Chondrocyte (in vitro differentiated cells): ENCODE data around the gene EYA4. TPM values are rescaled to one million over a fixed set of nuclear protein-coding genes. Genes with fewer than 3 reads are reported as not detected.

Experiments used
- DNase-seq: peaks from one replicate; pipeline ENCODE4 v3.0.0; 2021; ENCODE audit warnings: mixed read lengths, low spot score
- H3K27ac Mint-ChIP-seq: one replicate; pipeline ENCODE4 v1.8.0; 2021; ENCODE audit warnings: mild to moderate bottlenecking, moderate library complexity, mixed read lengths; ENCODE audit not compliant: unreplicated experiment
- H3K27me3 Mint-ChIP-seq: 2 replicates; pipeline ENCODE4 v1.8.0; 2021; ENCODE audit warnings: low read depth, mixed read lengths
- H3K36me3 Mint-ChIP-seq: 2 replicates; pipeline ENCODE4 v1.8.0; 2021; ENCODE audit warnings: low read depth, mixed read lengths
- H3K4me1 Mint-ChIP-seq: 2 replicates; pipeline ENCODE4 v1.8.0; 2021; ENCODE audit warnings: low read depth, mild to moderate bottlenecking, mixed read lengths
- H3K4me3 Mint-ChIP-seq: one replicate; pipeline ENCODE4 v1.8.0; 2021; ENCODE audit warnings: mild to moderate bottlenecking, moderate library complexity, mixed read lengths; ENCODE audit not compliant: unreplicated experiment
- H3K9me3 Mint-ChIP-seq: 2 replicates; pipeline ENCODE4 v1.8.0; 2021; ENCODE audit warnings: low read depth, mixed read lengths
- CTCF ChIP-seq: fragments of 200-600 bp; sonication (generic); IDR thresholded peaks from 2 replicates; pipeline ENCODE4 v1.5.0; 2021; ENCODE audit warnings: antibody characterized with exemption, mild to moderate bottlenecking, moderate library complexity
- total RNA-seq: library from RNA; stranded (reverse); gene quantifications from 3 replicates; pipeline ENCODE4 v1.2.1, GENCODE V29; 2021

EYA4 gene
- total RNA-seq, 1 donor from 2014 or later = 7.9 TPM

GRCh38 chr6:133227344-133227743 lies 13.8 kb upstream of the EYA4 start:
- DNase-seq = no peak
- no peak overlapping the region for H3K27ac Mint-ChIP-seq
- no peaks in the 10 kb centered on the region for H3K9me3 Mint-ChIP-seq
- H3K36me3 Mint-ChIP-seq = no peaks in the 10 kb centered on the region
- H3K27me3 Mint-ChIP-seq = no peaks in the 10 kb centered on the region
- no peak for TF ChIP-seq CTCF
- no peaks in the 10 kb centered on the region for H3K4me1 Mint-ChIP-seq
- H3K4me3 Mint-ChIP-seq = no peak overlapping the region

- H3K4me3 Mint-ChIP-seq = no peak overlapping the region
- no peak for DNase-seq
- H3K27ac Mint-ChIP-seq = no peak overlapping the region
- H3K27me3 Mint-ChIP-seq = peaks cover 3% of the 10 kb centered on the region
- no peaks in the 10 kb centered on the region for H3K9me3 Mint-ChIP-seq
- no peak for TF ChIP-seq CTCF
- no peaks in the 10 kb centered on the region for H3K4me1 Mint-ChIP-seq
- H3K36me3 Mint-ChIP-seq = peaks cover 4% of the 10 kb centered on the region
Observed at GRCh38 chr6:133230052-133230451, 11.1 kb upstream of the EYA4 start.

GRCh38 chr6:133235221-133235620 lies 5.9 kb upstream of the EYA4 start:
- Mint-ChIP-seq H3K9me3 (no peaks in the 10 kb centered on the region), H3K4me3 (no peak overlapping the region), H3K4me1 (peaks cover 10% of the 10 kb centered on the region), H3K27ac (no peak overlapping the region), H3K27me3 (peaks cover 3% of the 10 kb centered on the region), H3K36me3 (peaks cover 4% of the 10 kb centered on the region)
- no peak for DNase-seq
- no peak for TF ChIP-seq CTCF

DNA sequence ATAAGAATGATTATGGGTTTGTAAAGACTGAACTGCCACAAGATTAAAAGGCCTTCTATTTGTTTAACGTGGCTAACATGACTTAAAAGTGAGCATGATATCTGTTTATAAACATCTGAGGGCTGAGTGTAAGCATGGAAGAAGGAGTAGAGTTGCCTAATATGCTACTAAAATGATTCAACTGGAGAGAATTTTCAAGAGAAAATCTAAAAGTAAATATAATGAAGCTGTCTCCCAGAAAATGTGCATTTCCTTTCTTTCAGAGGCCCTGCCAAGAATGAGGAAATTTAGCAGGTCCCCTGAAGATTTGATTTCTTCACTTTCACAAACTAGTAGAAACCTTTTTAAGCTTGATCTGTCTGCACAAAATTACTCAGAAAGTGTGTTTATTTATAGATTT lies 4.2 kb upstream of the EYA4 start:
- H3K36me3 Mint-ChIP-seq = peaks cover 4% of the 10 kb centered on the region
- H3K27me3 Mint-ChIP-seq = peaks cover 3% of the 10 kb centered on the region

DNA sequence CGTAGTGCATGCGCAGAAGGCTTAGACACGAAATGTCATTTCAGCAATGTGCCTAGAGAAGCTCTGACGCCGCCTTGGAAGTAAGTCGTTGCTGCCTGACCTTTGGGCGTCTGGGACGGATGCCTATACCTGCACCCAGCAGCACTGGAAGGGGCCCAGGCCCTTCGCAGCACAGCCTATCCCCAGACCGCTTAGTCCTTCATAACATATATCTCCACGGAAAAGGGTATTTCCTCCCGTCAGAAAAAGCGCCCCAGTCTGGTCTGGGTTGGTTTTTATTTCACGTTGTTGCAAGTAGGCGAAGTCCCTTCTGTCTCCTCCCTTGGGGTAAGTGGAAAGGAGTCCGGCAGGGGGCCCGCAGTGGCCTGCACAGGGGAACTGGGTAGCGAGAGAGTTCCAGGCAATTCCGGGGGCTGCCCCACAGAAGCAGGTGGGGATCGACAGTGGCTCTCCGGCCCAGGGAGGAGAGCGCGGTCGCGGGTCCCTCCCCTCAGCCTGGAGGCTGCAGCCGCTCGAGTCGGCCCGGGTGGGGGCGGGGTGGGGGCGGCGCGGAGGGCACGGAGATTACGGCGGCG lies 559 bp upstream of the EYA4 start:
- Mint-ChIP-seq H3K27ac (peak overlapping the region; percentile 92), H3K27me3 (peaks cover 29% of the 10 kb centered on the region)
- no peak for DNase-seq

More for the DNA sequence above, 4.2 kb upstream of the EYA4 start:
- Mint-ChIP-seq H3K27ac (peak overlapping the region; percentile 43), H3K4me3 (no peak overlapping the region), H3K4me1 (peaks cover 15% of the 10 kb centered on the region), H3K9me3 (no peaks in the 10 kb centered on the region)
- no peak for TF ChIP-seq CTCF
- no peak for DNase-seq

More for the DNA sequence above, 559 bp upstream of the EYA4 start:
- peak overlapping the region; percentile 82 for H3K4me3 Mint-ChIP-seq
- TF ChIP-seq CTCF = peak; percentile 66
- no peaks in the 10 kb centered on the region for H3K36me3 Mint-ChIP-seq
- H3K4me1 Mint-ChIP-seq = peaks cover 35% of the 10 kb centered on the region
- no peaks in the 10 kb centered on the region for H3K9me3 Mint-ChIP-seq
